Tibial nerve (tissue), 4 donors: ENCODE data around the gene RPL27. TPM values are rescaled to one million over a fixed set of nuclear protein-coding genes. Genes with fewer than 3 reads are reported as not detected.

ENCODE experiments used
- DNase-seq, 2 donors: peaks; one replicate each; pipeline ENCODE4 v3.0.0-alpha.2; 2019; ENCODE audit warnings: low spot score in 2 of 2
- H3K27ac ChIP-seq, 4 donors: fragments of 200-600 bp; sonication (generic) in 3 of 4; one replicate each; pipeline ENCODE4 v1.5.1; 2017 to 2019; ENCODE audit warnings: mild to moderate bottlenecking in 1 of 4
- H3K27me3 ChIP-seq, 2 donors: fragments of 200-600 bp; sonication (generic) in 1 of 2; one replicate each; pipeline versions ENCODE4 v1.5.1 to v1.6.0; 2017 to 2019
- H3K36me3 ChIP-seq, 3 donors: fragments of 200-600 bp; sonication (generic); one replicate each; pipeline ENCODE4 v1.5.1; 2018 to 2019
- H3K4me1 ChIP-seq, 4 donors: fragments of 200-600 bp; sonication (generic) in 3 of 4; one replicate each; pipeline ENCODE4 v1.5.1; 2017 to 2019
- H3K4me3 ChIP-seq, 4 donors: fragments of 200-600 bp; sonication (generic) in 3 of 4; one replicate each; pipeline ENCODE4 v1.5.1; 2017 to 2019; ENCODE audit warnings: mild to moderate bottlenecking in 1 of 4, moderate library complexity in 1 of 4
- H3K9me3 ChIP-seq, 4 donors: fragments of 200-600 bp; sonication (generic) in 3 of 4; one replicate each; pipeline ENCODE4 v1.5.1; 2017 to 2019
- CTCF ChIP-seq, 5 experiments: fragments of 200-600 bp in 3 of 5; fragments of 450-650 bp in 2 of 5; sonication (generic) in 3 of 5; IDR thresholded peaks; one replicate each; pipeline ENCODE4 v1.5.1; 2016 to 2019; ENCODE audit warnings: antibody characterized with exemption in 5 of 5, mild to moderate bottlenecking in 3 of 5, moderate library complexity in 2 of 5
- EP300 ChIP-seq, 2 donors: sonication (generic); formaldehyde crosslinking; IDR thresholded peaks; one replicate each; pipeline ENCODE4 v1.6.1; 2017; ENCODE audit warnings: antibody characterized with exemption in 2 of 2, mild to moderate bottlenecking in 1 of 2
- POLR2A ChIP-seq, 2 donors: fragments of 450-650 bp; IDR thresholded peaks; one replicate each; pipeline ENCODE4 v1.6.1; 2017; ENCODE audit warnings: antibody characterized with exemption in 2 of 2, mild to moderate bottlenecking in 2 of 2, moderate library complexity in 2 of 2
- WGBS, 2 donors: methylation state at CpG; one replicate each; pipeline ENCODE4 v1.1.5; 2018; 5-methylcytosine and 5-hydroxymethylcytosine counted together
- total RNA-seq, 4 donors: library from RNA; depleted of rRNA; stranded (reverse); fragments of >200 nt; gene quantifications; one replicate each; pipeline ENCODE4 v1.1.0, GENCODE V29; 2016

RPL27 gene
- total RNA-seq, 4 donors from 2014 or later: 500 to 1,072 (median 818) TPM

GRCh38 chr17:43034894-43035293, 36.7 kb downstream of the RPL27 start:
- Histone ChIP-seq H3K4me3 (no peak overlapping the region), H3K27ac (no peak overlapping the region), H3K27me3 (no peaks in the 10 kb centered on the region), H3K4me1 (peaks cover 0 to 10% (median 0%) of the 10 kb centered on the region in 4 donors), H3K36me3 (no peaks in the 10 kb centered on the region), H3K9me3 (no peaks in the 10 kb centered on the region)
- TF ChIP-seq CTCF (IDR thresholded peaks at IDR 0.05) (no peak), POLR2A (IDR thresholded peaks at IDR 0.05) (no peak), EP300 (IDR thresholded peaks at IDR 0.05) (no peak)
- 58 to 61% methylated on average over 3 of the region's 3 CpGs for WGBS, 2 donors
- no peak for DNase-seq

DNA sequence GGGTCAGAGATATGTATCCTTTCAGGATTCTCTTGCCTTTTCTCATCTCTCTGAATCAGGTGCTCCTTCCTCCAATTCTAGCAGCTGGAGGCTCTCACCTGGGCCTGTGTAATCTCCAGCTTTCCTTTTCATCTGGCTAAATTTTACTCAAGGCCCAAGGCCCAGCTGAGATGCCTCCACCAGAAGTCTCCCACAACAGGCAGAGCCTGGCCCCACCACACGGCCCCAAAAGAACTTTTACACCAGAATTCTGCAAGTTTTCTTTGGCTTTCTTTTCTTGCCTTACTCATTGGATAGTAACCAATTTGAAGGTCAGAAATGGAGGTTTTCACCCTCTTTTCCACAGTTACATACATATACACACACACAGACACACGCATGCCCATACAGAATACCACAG, 41.4 kb downstream of the RPL27 start:
- Histone ChIP-seq H3K4me1 (peaks cover 0 to 6% (median 0%) of the 10 kb centered on the region in 4 donors), H3K27ac (no peak overlapping the region), H3K9me3 (no peaks in the 10 kb centered on the region), H3K4me3 (no peak overlapping the region), H3K27me3 (no peaks in the 10 kb centered on the region), H3K36me3 (no peaks in the 10 kb centered on the region)
- 91% methylated on average over 2 of the region's 2 CpGs for WGBS, 2 donors
- no peak for DNase-seq
- no peak for TF ChIP-seq CTCF (IDR thresholded peaks at IDR 0.05)
- TF ChIP-seq POLR2A (IDR thresholded peaks at IDR 0.05): no peak
- no peak for TF ChIP-seq EP300 (IDR thresholded peaks at IDR 0.05)

DNA sequence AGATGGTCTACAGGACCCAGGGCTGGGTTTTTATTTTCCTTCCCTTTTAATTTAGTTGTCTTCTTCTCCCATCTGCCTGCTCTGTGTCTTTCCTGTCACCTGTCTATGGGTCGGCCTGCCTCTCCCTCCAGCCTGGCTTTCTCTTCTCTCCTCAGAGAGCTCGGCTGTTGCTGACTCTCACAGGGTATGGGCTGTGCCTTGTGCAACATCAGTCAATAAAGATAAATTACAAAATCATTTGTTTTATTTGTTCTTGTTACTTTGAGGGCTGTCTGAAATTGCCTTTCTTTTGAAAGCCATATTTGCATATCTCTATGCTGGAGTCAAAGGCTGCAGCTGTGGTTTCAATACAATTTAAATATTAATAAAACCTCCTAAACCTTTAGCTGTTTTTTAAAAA, 42.4 kb downstream of the RPL27 start:
- no peak overlapping the region for H3K27ac ChIP-seq
- peaks cover 0 to 8% (median 0%) of the 10 kb centered on the region in 3 donors for H3K36me3 ChIP-seq
- no peaks in the 10 kb centered on the region for H3K27me3 ChIP-seq
- no peaks in the 10 kb centered on the region for H3K9me3 ChIP-seq
- H3K4me1 ChIP-seq: peaks cover 0 to 4% (median 0%) of the 10 kb centered on the region in 4 donors
- no peak for DNase-seq
- no peak overlapping the region for H3K4me3 ChIP-seq
- TF ChIP-seq EP300 (IDR thresholded peaks at IDR 0.05) (no peak), POLR2A (IDR thresholded peaks at IDR 0.05) (no peak), CTCF (IDR thresholded peaks at IDR 0.05) (no peak)
- WGBS, 2 donors: 83 to 87% methylated on average over 2 of the region's 2 CpGs

DNA sequence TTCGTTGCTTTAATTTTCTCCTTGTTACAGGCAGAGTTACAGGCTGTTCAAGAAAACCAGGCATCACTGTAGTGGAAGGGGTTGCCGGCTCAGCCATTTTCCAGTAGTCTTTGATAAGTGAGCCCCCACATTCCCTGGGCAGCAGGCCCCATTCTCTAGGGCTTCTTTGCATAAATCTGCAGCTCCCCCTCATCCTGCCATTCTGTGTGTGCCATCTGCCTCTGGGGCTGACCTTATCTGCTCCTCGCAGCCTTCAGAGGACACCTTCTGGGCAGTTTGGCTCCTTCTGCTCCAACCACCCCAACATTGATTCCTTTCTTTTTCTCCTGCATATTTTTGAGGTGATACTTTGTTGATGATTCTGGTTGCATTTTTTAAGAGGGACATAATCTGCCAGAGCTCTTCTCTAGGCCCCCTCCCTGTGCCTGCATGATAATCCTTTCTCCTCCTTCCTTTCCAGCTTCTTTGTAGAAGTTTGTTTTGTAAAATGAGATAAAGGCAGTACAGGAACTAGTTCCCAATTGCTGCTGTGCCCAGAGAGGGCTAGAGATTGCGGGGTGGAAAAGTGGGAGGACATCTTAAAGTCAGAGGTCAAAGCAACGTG, 43.9 kb downstream of the RPL27 start:
- Histone ChIP-seq H3K36me3 (peaks cover 0 to 8% (median 0%) of the 10 kb centered on the region in 3 donors), H3K9me3 (no peaks in the 10 kb centered on the region), H3K4me3 (no peak overlapping the region), H3K27ac (no peak overlapping the region), H3K27me3 (no peaks in the 10 kb centered on the region), H3K4me1 (no peaks in the 10 kb centered on the region)
- no peak for DNase-seq
- WGBS, 2 donors: 66 to 68% methylated on average over 5 of the region's 5 CpGs
- TF ChIP-seq POLR2A (IDR thresholded peaks at IDR 0.05): no peak
- TF ChIP-seq EP300 (IDR thresholded peaks at IDR 0.05): no peak
- TF ChIP-seq CTCF (IDR thresholded peaks at IDR 0.05): no peak

GRCh38 chr17:43043307-43043706, 45.1 kb downstream of the RPL27 start:
- no peaks in the 10 kb centered on the region for H3K4me1 ChIP-seq
- H3K27ac ChIP-seq: no peak overlapping the region
- H3K27me3 ChIP-seq: no peaks in the 10 kb centered on the region
- H3K4me3 ChIP-seq: no peak overlapping the region
- H3K9me3 ChIP-seq: no peaks in the 10 kb centered on the region
- peaks cover 0 to 8% (median 0%) of the 10 kb centered on the region in 3 donors for H3K36me3 ChIP-seq
- no peak for TF ChIP-seq POLR2A (IDR thresholded peaks at IDR 0.05)
- no peak for TF ChIP-seq EP300 (IDR thresholded peaks at IDR 0.05)
- TF ChIP-seq CTCF (IDR thresholded peaks at IDR 0.05): no peak
- no peak for DNase-seq
